H9 (cell line): ENCODE measurements around the gene KLHL2. TPM values are rescaled to one million over a fixed set of nuclear protein-coding genes. Genes with fewer than 3 reads are reported as not detected.

Experiments used
- DNase-seq: peaks from one replicate; pipeline ENCODE4 v3.0.0-alpha.2; 2017
- H2AFZ ChIP-seq: one replicate; pipeline ENCODE4 v1.6.1; 2013; ENCODE audit warnings: mild to moderate bottlenecking, low read length, control low read depth, moderate library complexity
- H2AK5ac ChIP-seq: 2 replicates; pipeline ENCODE4 v1.6.1; 2013; ENCODE audit warnings: low read length, control low read depth, mixed read lengths; ENCODE audit not compliant: insufficient read length
- H2BK120ac ChIP-seq: one replicate; pipeline ENCODE4 v1.6.1; 2013; ENCODE audit warnings: low read depth, mild to moderate bottlenecking, low read length, control low read depth, inconsistent platforms; ENCODE audit not compliant: poor library complexity, severe bottlenecking
- H2BK12ac ChIP-seq: 2 replicates; pipeline ENCODE4 v1.6.1; 2013; ENCODE audit warnings: low read length, control low read depth, mixed read lengths, low read depth; ENCODE audit not compliant: insufficient read length
- H2BK15ac ChIP-seq: 2 replicates; pipeline ENCODE4 v1.6.1; 2013; ENCODE audit warnings: low read depth, low read length, control low read depth
- H2BK20ac ChIP-seq: one replicate; pipeline ENCODE4 v1.6.1; 2013; ENCODE audit warnings: low read depth, mild to moderate bottlenecking, low read length, control low read depth, inconsistent platforms; ENCODE audit not compliant: poor library complexity, severe bottlenecking
- H2BK5ac ChIP-seq: 2 replicates; pipeline ENCODE4 v1.6.1; 2013; ENCODE audit warnings: low read length, control low read depth, mixed read lengths; ENCODE audit not compliant: insufficient read length
- H3K14ac ChIP-seq: 2 replicates; pipeline ENCODE4 v1.6.1; 2013; ENCODE audit warnings: low read length, control low read depth; ENCODE audit not compliant: insufficient read depth
- H3K18ac ChIP-seq: 2 replicates; pipeline ENCODE4 v1.6.1; 2013; ENCODE audit warnings: low read depth, mild to moderate bottlenecking, mixed read lengths, low read length, control low read depth; ENCODE audit not compliant: insufficient read length
- H3K23ac ChIP-seq: 2 replicates; pipeline ENCODE4 v1.6.1; 2013; ENCODE audit warnings: low read length, control low read depth, mixed read lengths, low read depth; ENCODE audit not compliant: insufficient read length
- H3K23me2 ChIP-seq: 2 replicates; pipeline ENCODE4 v1.6.1; 2013; ENCODE audit warnings: low read depth, mild to moderate bottlenecking, mixed read lengths, low read length, control low read depth; ENCODE audit not compliant: insufficient read length, poor library complexity, severe bottlenecking
- H3K27ac ChIP-seq: 2 replicates; pipeline ENCODE4 v1.5.1; 2013; ENCODE audit warnings: low read length, control low read depth, mixed read lengths, low read depth; ENCODE audit not compliant: insufficient read length
- H3K27me3 ChIP-seq: 2 replicates; pipeline ENCODE4 v1.6.1; 2013; ENCODE audit warnings: low read length, control low read depth, inconsistent platforms; ENCODE audit not compliant: insufficient read depth
- H3K4ac ChIP-seq: 2 replicates; pipeline ENCODE4 v1.6.1; 2013; ENCODE audit warnings: low read depth, mild to moderate bottlenecking, control low read depth, inconsistent platforms, low read length, moderate library complexity
- H3K4me1 ChIP-seq: 2 replicates; pipeline ENCODE4 v1.6.1; 2013; ENCODE audit warnings: low read length, control low read depth, inconsistent platforms; ENCODE audit not compliant: insufficient read depth
- H3K4me2 ChIP-seq: 2 replicates; pipeline ENCODE4 v1.6.1; 2013; ENCODE audit warnings: low read length, control low read depth, mixed read lengths; ENCODE audit not compliant: insufficient read length, insufficient read depth
- H3K56ac ChIP-seq: 2 replicates; pipeline ENCODE4 v1.6.1; 2013; ENCODE audit warnings: low read depth, mild to moderate bottlenecking, mixed read lengths, low read length, control low read depth; ENCODE audit not compliant: insufficient read length
- H3K79me1 ChIP-seq: 2 replicates; pipeline ENCODE4 v1.6.1; 2013; ENCODE audit warnings: low read depth, mild to moderate bottlenecking, moderate library complexity, low read length, control low read depth, inconsistent platforms; ENCODE audit not compliant: insufficient read depth, poor library complexity, severe bottlenecking
- H3K79me2 ChIP-seq: 2 replicates; pipeline ENCODE4 v1.6.1; 2013; ENCODE audit warnings: low read length, control low read depth, inconsistent platforms; ENCODE audit not compliant: insufficient read depth
- H3K9ac ChIP-seq: 2 replicates; pipeline ENCODE4 v1.6.1; 2013; ENCODE audit warnings: low read length, control low read depth, mixed read lengths; ENCODE audit not compliant: insufficient read length; ENCODE audit errors: extremely low read depth
- H3K9me3 ChIP-seq: one replicate; pipeline ENCODE4 v1.6.1; 2013; ENCODE audit warnings: low read depth, low read length, inconsistent platforms; ENCODE audit not compliant: control insufficient read depth
- H3T11ph ChIP-seq: one replicate; pipeline ENCODE4 v1.6.1; 2013; ENCODE audit warnings: mild to moderate bottlenecking, low read length, control low read depth, inconsistent platforms
- H4K20me1 ChIP-seq: one replicate; pipeline ENCODE4 v1.6.1; 2013; ENCODE audit not compliant: control insufficient read depth, insufficient read length, insufficient read depth
- H4K5ac ChIP-seq: 2 replicates; pipeline ENCODE4 v1.6.1; 2013; ENCODE audit warnings: low read depth, mild to moderate bottlenecking, mixed read lengths, low read length, control low read depth; ENCODE audit not compliant: insufficient read length
- H4K8ac ChIP-seq: replicated peaks from 2 replicates; pipeline ENCODE4 v1.6.1; 2013; ENCODE audit warnings: low read length, control low read depth, mixed read lengths, low read depth; ENCODE audit not compliant: insufficient read length
- H4K91ac ChIP-seq: 2 replicates; pipeline ENCODE4 v1.6.1; 2013; ENCODE audit warnings: low read depth, mild to moderate bottlenecking, moderate library complexity, mixed read lengths, low read length, control low read depth; ENCODE audit not compliant: insufficient read length
- H3K27ac Mint-ChIP-seq, 3 experiments: 2 replicates in 2 of 3; 3 replicates in 1 of 3; pipeline ENCODE4 v1.8.0; 2020 to 2021; ENCODE audit warnings: mixed read lengths in 3 of 3, mild to moderate bottlenecking in 1 of 3, moderate library complexity in 1 of 3
- H3K27me3 Mint-ChIP-seq: 2 replicates; pipeline ENCODE4 v1.8.0; 2021; ENCODE audit warnings: low read depth, mild to moderate bottlenecking, moderate library complexity, mixed read lengths
- H3K36me3 Mint-ChIP-seq, 3 experiments: 2 replicates in 2 of 3; 3 replicates in 1 of 3; pipeline ENCODE4 v1.8.0; 2020 to 2021; ENCODE audit warnings: low read depth in 3 of 3, mixed read lengths in 3 of 3; ENCODE audit not compliant: insufficient read depth in 1 of 3
- H3K4me1 Mint-ChIP-seq, 2 experiments: 2 replicates each; pipeline ENCODE4 v1.8.0; 2020; ENCODE audit warnings: mixed read lengths in 2 of 2
- H3K4me3 Mint-ChIP-seq, 2 experiments: 2 replicates in 1 of 2; 3 replicates in 1 of 2; pipeline ENCODE4 v1.8.0; 2020 to 2021; ENCODE audit warnings: mild to moderate bottlenecking in 2 of 2, mixed read lengths in 2 of 2, moderate library complexity in 1 of 2
- H3K9me3 Mint-ChIP-seq, 2 experiments: 2 replicates in 1 of 2; 3 replicates in 1 of 2; pipeline ENCODE4 v1.8.0; 2020; ENCODE audit warnings: mild to moderate bottlenecking in 2 of 2, mixed read lengths in 2 of 2, moderate library complexity in 1 of 2
- WGBS: extraction: QIAGEN DNeasy Blood & Tissue Kit; methylation state at CpG from one replicate; pipeline ENCODE4 v1.1.7; 2013; ENCODE audit warnings: missing lambda C conversion rate, low lambda C conversion rate, mixed read lengths; ENCODE audit not compliant: insufficient read length; ENCODE audit errors: extremely low coverage; 5-methylcytosine and 5-hydroxymethylcytosine counted together
- total RNA-seq: library from RNA; stranded (reverse); gene quantifications from 2 replicates; pipeline ENCODE4 v1.2.1, GENCODE V29; 2021
- TF ChIP-seq, protein P1 (sequence below): fragments of 200-600 bp; sonication (generic); conservative IDR thresholded peaks from 3 replicates; pipeline ENCODE4 v1.8.0; 2021; ENCODE audit warnings: antibody characterized with exemption, mild to moderate bottlenecking

KLHL2 gene
- total RNA-seq, 1 experiment from 2014 or later = 14.3 TPM

DNA sequence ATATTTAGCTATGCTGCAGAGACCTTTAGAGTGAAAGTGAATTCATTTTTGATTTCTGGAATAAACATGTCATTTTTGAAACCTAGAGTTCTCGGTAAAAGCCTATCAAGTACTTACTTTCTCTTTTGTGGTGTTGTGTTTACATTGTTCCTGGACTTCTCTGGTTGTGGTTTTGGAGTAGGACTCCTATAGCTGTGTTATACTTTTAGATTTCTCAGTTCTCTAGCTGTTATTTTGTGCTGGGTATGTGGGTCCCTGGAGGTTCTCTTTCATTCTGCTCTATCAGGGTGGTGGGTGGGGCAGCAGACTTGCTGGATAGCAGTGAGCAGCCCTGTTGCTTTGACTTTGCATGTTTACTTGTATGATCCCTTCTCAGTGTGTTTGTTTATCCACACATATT is 94.5 kb downstream of the KLHL2 start:
- H2AFZ ChIP-seq = no peak overlapping the region
- H2BK20ac ChIP-seq = no peak overlapping the region
- no peaks in the 10 kb centered on the region for H4K20me1 ChIP-seq
- H3K18ac ChIP-seq = no peak overlapping the region
- H3K27ac ChIP-seq = no peak overlapping the region
- no peak for DNase-seq
- no peaks in the 10 kb centered on the region for H3K79me2 ChIP-seq
- no peak overlapping the region for H4K91ac ChIP-seq
- no peak overlapping the region for H2BK15ac ChIP-seq
- Mint-ChIP-seq H3K4me1 (no peaks in the 10 kb centered on the region), H3K27ac (no peak overlapping the region; a peak in 1 of 7 replicates), H3K4me3 (no peak overlapping the region), H3K36me3 (peaks cover 2 to 11% (median 4%) of the 10 kb centered on the region in 3 experiments; a peak in 4 of 7 replicates), H3K9me3 (no peaks in the 10 kb centered on the region), H3K27me3 (no peaks in the 10 kb centered on the region)
- H4K5ac ChIP-seq = no peak overlapping the region
- no peak overlapping the region for H2BK5ac ChIP-seq
- WGBS = no CpG with 5 or more reads among the region's 1 CpG
- H3K4me2 ChIP-seq = no peak overlapping the region
- H3K4ac ChIP-seq = no peak overlapping the region
- no peaks in the 10 kb centered on the region for H3K27me3 ChIP-seq
- H3K9me3 ChIP-seq = no peaks in the 10 kb centered on the region
- H3K56ac ChIP-seq = no peak overlapping the region
- H2BK12ac ChIP-seq = no peak overlapping the region
- no peak overlapping the region for H3K14ac ChIP-seq
- H2AK5ac ChIP-seq = no peak overlapping the region
- no peak overlapping the region for H3K23ac ChIP-seq
- H2BK120ac ChIP-seq = no peak overlapping the region
- no peak overlapping the region for H4K8ac ChIP-seq
- TF ChIP-seq, protein P1, sequence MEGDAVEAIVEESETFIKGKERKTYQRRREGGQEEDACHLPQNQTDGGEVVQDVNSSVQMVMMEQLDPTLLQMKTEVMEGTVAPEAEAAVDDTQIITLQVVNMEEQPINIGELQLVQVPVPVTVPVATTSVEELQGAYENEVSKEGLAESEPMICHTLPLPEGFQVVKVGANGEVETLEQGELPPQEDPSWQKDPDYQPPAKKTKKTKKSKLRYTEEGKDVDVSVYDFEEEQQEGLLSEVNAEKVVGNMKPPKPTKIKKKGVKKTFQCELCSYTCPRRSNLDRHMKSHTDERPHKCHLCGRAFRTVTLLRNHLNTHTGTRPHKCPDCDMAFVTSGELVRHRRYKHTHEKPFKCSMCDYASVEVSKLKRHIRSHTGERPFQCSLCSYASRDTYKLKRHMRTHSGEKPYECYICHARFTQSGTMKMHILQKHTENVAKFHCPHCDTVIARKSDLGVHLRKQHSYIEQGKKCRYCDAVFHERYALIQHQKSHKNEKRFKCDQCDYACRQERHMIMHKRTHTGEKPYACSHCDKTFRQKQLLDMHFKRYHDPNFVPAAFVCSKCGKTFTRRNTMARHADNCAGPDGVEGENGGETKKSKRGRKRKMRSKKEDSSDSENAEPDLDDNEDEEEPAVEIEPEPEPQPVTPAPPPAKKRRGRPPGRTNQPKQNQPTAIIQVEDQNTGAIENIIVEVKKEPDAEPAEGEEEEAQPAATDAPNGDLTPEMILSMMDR = no peak
- no peaks in the 10 kb centered on the region for H3K23me2 ChIP-seq
- H3K79me1 ChIP-seq = no peaks in the 10 kb centered on the region
- H3T11ph ChIP-seq = no peak overlapping the region
- H3K4me1 ChIP-seq = no peaks in the 10 kb centered on the region
- no peak overlapping the region for H3K9ac ChIP-seq
